Neural progenitor cell (in vitro differentiated cells): ENCODE data around the gene TCTN1. TPM values are rescaled to one million over a fixed set of nuclear protein-coding genes. Genes with fewer than 3 reads are reported as not detected.
"Not testable (repeated sequence)": the region's sequence is repeated elsewhere in the genome, so short reads cannot be mapped to it uniquely, and the experiment has no call there.

Experiments used
- DNase-seq: peaks from one replicate; pipeline ENCODE4 v3.0.0-alpha.2; 2016; ENCODE audit warnings: low spot score
- H2AFZ ChIP-seq: fragments of 200-600 bp; sonication (generic); replicated peaks from 2 replicates; pipeline ENCODE4 v1.6.1; 2016; ENCODE audit warnings: antibody characterized with exemption
- H3F3A ChIP-seq: fragments of 200-600 bp; sonication (generic); 2 replicates; pipeline ENCODE4 v1.6.1; 2016; ENCODE audit warnings: antibody characterized with exemption, low read depth
- H3K27ac ChIP-seq: fragments of 200-600 bp; sonication (generic); 2 replicates; pipeline ENCODE4 v1.5.1; 2016; ENCODE audit warnings: mild to moderate bottlenecking
- H3K27me3 ChIP-seq: fragments of 200-600 bp; sonication (generic); 2 replicates; pipeline ENCODE4 v1.6.1; 2016; ENCODE audit warnings: mild to moderate bottlenecking, moderate library complexity
- H3K36me3 ChIP-seq: fragments of 200-600 bp; sonication (generic); 2 replicates; pipeline ENCODE4 v1.5.1; 2016
- H3K4me1 ChIP-seq: fragments of 200-600 bp; sonication (generic); 2 replicates; pipeline ENCODE4 v1.6.1; 2016; ENCODE audit warnings: mixed run types
- H3K4me2 ChIP-seq: fragments of 200-600 bp; sonication (generic); 2 replicates; pipeline ENCODE4 v1.6.1; 2016
- H3K4me3 ChIP-seq: fragments of 200-600 bp; sonication (generic); 2 replicates; pipeline ENCODE4 v1.5.1; 2016
- H3K79me2 ChIP-seq: fragments of 200-600 bp; sonication (generic); 2 replicates; pipeline ENCODE4 v1.6.1; 2016; ENCODE audit warnings: low read depth
- H3K9ac ChIP-seq: fragments of 200-600 bp; sonication (generic); 2 replicates; pipeline ENCODE4 v1.6.1; 2016
- H3K9me3 ChIP-seq: fragments of 200-600 bp; sonication (generic); 2 replicates; pipeline ENCODE4 v1.5.1; 2016; ENCODE audit warnings: low read depth
- H4K20me1 ChIP-seq: fragments of 200-600 bp; sonication (generic); 2 replicates; pipeline ENCODE4 v1.6.1; 2016; ENCODE audit warnings: low read depth
- H3K27ac Mint-ChIP-seq: 3 replicates; pipeline ENCODE4 v1.8.0; 2021; ENCODE audit warnings: mixed read lengths
- H3K27me3 Mint-ChIP-seq: 2 replicates; pipeline ENCODE4 v1.8.0; 2022; ENCODE audit warnings: low read depth, mild to moderate bottlenecking, inconsistent platforms, moderate library complexity, mixed read lengths; ENCODE audit not compliant: insufficient read depth
- H3K36me3 Mint-ChIP-seq: 3 replicates; pipeline ENCODE4 v1.8.0; 2021; ENCODE audit warnings: mixed read lengths
- H3K4me1 Mint-ChIP-seq: 3 replicates; pipeline ENCODE4 v1.8.0; 2021; ENCODE audit warnings: mixed read lengths
- H3K4me3 Mint-ChIP-seq: 3 replicates; pipeline ENCODE4 v1.8.0; 2021; ENCODE audit warnings: mild to moderate bottlenecking, moderate library complexity, mixed read lengths
- H3K9me3 Mint-ChIP-seq: 3 replicates; pipeline ENCODE4 v1.8.0; 2020; ENCODE audit warnings: mixed read lengths
- EZH2 ChIP-seq: fragments of 200-600 bp; sonication (generic); IDR thresholded peaks from 2 replicates; pipeline ENCODE4 v1.6.1; 2017; ENCODE audit warnings: antibody characterized with exemption, mild to moderate bottlenecking, moderate library complexity
- EZH2phosphoT487 ChIP-seq: fragments of 200-600 bp; sonication (generic); IDR thresholded peaks from 2 replicates; pipeline ENCODE4 v1.6.1; 2017; ENCODE audit warnings: antibody characterized with exemption
- total RNA-seq: library from RNA; depleted of rRNA; stranded (reverse); fragments of >200 nt; gene quantifications from 2 replicates; pipeline ENCODE4 v1.2.3, GENCODE V29; 2015; ENCODE audit warnings: low replicate concordance
- TF ChIP-seq, protein P1 (sequence below): fragments of 200-600 bp; sonication (generic); IDR thresholded peaks from 2 replicates; pipeline ENCODE4 v1.5.1; 2017; ENCODE audit warnings: antibody characterized with exemption, mild to moderate bottlenecking

Gene TCTN1
- total RNA-seq, 1 donor from 2014 or later: 42.7 TPM

GRCh38 chr12:110574044-110574443 is 39.9 kb upstream of the TCTN1 start:
- no peak overlapping the region for H2AFZ ChIP-seq
- Mint-ChIP-seq H3K4me1 (no peaks in the 10 kb centered on the region), H3K27ac (no peak overlapping the region), H3K27me3 (no peaks in the 10 kb centered on the region), H3K4me3 (no peak overlapping the region), H3K36me3 (peaks cover 12% of the 10 kb centered on the region), H3K9me3 (peaks cover 26% of the 10 kb centered on the region)
- TF ChIP-seq, protein P1, sequence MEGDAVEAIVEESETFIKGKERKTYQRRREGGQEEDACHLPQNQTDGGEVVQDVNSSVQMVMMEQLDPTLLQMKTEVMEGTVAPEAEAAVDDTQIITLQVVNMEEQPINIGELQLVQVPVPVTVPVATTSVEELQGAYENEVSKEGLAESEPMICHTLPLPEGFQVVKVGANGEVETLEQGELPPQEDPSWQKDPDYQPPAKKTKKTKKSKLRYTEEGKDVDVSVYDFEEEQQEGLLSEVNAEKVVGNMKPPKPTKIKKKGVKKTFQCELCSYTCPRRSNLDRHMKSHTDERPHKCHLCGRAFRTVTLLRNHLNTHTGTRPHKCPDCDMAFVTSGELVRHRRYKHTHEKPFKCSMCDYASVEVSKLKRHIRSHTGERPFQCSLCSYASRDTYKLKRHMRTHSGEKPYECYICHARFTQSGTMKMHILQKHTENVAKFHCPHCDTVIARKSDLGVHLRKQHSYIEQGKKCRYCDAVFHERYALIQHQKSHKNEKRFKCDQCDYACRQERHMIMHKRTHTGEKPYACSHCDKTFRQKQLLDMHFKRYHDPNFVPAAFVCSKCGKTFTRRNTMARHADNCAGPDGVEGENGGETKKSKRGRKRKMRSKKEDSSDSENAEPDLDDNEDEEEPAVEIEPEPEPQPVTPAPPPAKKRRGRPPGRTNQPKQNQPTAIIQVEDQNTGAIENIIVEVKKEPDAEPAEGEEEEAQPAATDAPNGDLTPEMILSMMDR: no peak
- TF ChIP-seq EZH2phosphoT487 (no peak), EZH2 (no peak)
- DNase-seq: no peak
- no peak overlapping the region for H3K27ac ChIP-seq
- H3K9ac ChIP-seq: no peak overlapping the region
- peaks cover 4% of the 10 kb centered on the region for H3K36me3 ChIP-seq
- no peak overlapping the region for H3K4me3 ChIP-seq
- peaks cover 84% of the 10 kb centered on the region for H3K79me2 ChIP-seq
- peaks cover 16% of the 10 kb centered on the region for H4K20me1 ChIP-seq
- H3K4me1 ChIP-seq: no peaks in the 10 kb centered on the region
- H3K27me3 ChIP-seq: no peaks in the 10 kb centered on the region
- no peaks in the 10 kb centered on the region for H3K9me3 ChIP-seq
- H3K4me2 ChIP-seq: no peak overlapping the region
- no peaks in the 10 kb centered on the region for H3F3A ChIP-seq

DNA sequence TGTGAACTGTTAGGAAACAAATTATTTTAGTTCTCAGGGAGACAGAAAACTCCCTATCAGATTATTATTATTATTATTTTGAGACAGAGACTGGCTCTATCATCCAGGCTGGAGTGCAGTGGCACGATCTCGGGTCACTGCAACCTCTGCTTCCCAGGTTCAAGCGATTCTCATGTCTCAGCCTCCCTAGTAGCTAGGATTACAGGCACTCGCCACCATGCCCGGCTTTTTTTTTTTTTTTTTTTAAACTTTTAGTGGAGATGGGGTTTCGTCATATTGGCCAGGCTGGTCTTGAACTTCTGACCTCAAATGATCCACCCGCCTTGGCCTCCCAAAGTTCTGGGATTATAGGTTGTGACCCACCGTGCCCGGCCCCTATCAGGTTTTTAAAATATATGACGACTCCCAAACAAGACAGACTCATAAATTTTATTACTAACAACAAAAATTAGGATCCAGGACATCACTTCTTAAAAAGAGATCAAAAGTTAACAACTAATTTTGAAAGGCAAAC is 39.2 kb upstream of the TCTN1 start:
- not testable (repeated sequence) for H3K27me3 Mint-ChIP-seq, H3K27ac Mint-ChIP-seq, H3K36me3 ChIP-seq, H3K4me3 ChIP-seq, DNase-seq, H3F3A ChIP-seq, H3K4me2 ChIP-seq, H3K4me1 Mint-ChIP-seq, H3K9me3 ChIP-seq, H3K27ac ChIP-seq, H3K4me1 ChIP-seq, H3K4me3 Mint-ChIP-seq, H2AFZ ChIP-seq, H3K9ac ChIP-seq, H3K27me3 ChIP-seq
- peaks cover 21% of the 10 kb centered on the region for H3K9me3 Mint-ChIP-seq
- H3K79me2 ChIP-seq: peaks cover 84% of the 10 kb centered on the region
- peaks cover 21% of the 10 kb centered on the region for H4K20me1 ChIP-seq
- H3K36me3 Mint-ChIP-seq: peaks cover 16% of the 10 kb centered on the region

- H3K4me3 Mint-ChIP-seq: no peak overlapping the region
- no peak overlapping the region for H3K27ac Mint-ChIP-seq
- Histone ChIP-seq H3K79me2 (peaks cover 89% of the 10 kb centered on the region), H3K4me1 (no peaks in the 10 kb centered on the region), H3K4me2 (no peak overlapping the region), H3K36me3 (no peaks in the 10 kb centered on the region), H3K9ac (no peak overlapping the region), H3K4me3 (no peak overlapping the region), H3K27me3 (no peaks in the 10 kb centered on the region), H2AFZ (no peak overlapping the region), H3F3A (no peaks in the 10 kb centered on the region), H3K27ac (no peak overlapping the region), H3K9me3 (no peaks in the 10 kb centered on the region), H4K20me1 (peaks cover 26% of the 10 kb centered on the region)
- no peaks in the 10 kb centered on the region for H3K27me3 Mint-ChIP-seq
- no peak for TF ChIP-seq EZH2
- TF ChIP-seq, protein P1: no peak
- no peak for TF ChIP-seq EZH2phosphoT487
- no peak for DNase-seq
- H3K4me1 Mint-ChIP-seq: no peaks in the 10 kb centered on the region
- H3K36me3 Mint-ChIP-seq: peaks cover 14% of the 10 kb centered on the region
- peaks cover 19% of the 10 kb centered on the region for H3K9me3 Mint-ChIP-seq
Observed at GRCh38 chr12:110575326-110575725, 38.6 kb upstream of the TCTN1 start.

DNA sequence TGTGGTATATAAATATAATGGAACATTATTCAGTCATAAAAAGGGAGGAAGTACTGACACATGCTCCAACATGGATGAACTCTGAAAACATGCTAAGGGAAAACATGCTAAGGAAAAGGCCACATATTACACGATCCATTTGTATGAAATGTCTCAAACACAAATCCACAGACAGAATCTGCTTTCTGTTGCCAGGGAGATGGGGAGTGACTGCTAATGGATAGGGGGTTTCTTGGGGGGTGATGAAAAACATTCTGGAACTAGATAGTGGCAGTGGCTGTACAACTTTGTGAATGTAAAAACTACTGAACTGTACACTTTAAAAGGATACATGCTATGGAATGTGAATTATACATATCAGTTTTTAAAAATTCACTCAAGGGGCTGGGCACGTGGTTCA is 37.4 kb upstream of the TCTN1 start:
- DNase-seq: no peak
- H3K79me2 ChIP-seq: peaks cover 99% of the 10 kb centered on the region
- no peaks in the 10 kb centered on the region for H3K27me3 Mint-ChIP-seq
- H2AFZ ChIP-seq: no peak overlapping the region
- H3K27me3 ChIP-seq: peaks cover 3% of the 10 kb centered on the region
- H3K9me3 Mint-ChIP-seq: peaks cover 13% of the 10 kb centered on the region
- H3K4me1 ChIP-seq: peaks cover under 1% of the 10 kb centered on the region
- H3K9ac ChIP-seq: no peak overlapping the region
- H3K36me3 Mint-ChIP-seq: peaks cover 15% of the 10 kb centered on the region
- no peak overlapping the region for H3K27ac Mint-ChIP-seq
- no peak for TF ChIP-seq EZH2
- peaks cover 5% of the 10 kb centered on the region for H3K4me1 Mint-ChIP-seq
- no peak overlapping the region for H3K4me2 ChIP-seq
- no peaks in the 10 kb centered on the region for H3K9me3 ChIP-seq
- H3K36me3 ChIP-seq: no peaks in the 10 kb centered on the region
- no peak overlapping the region for H3K4me3 Mint-ChIP-seq
- H3K27ac ChIP-seq: no peak overlapping the region
- peaks cover 38% of the 10 kb centered on the region for H4K20me1 ChIP-seq
- no peaks in the 10 kb centered on the region for H3F3A ChIP-seq
- no peak overlapping the region for H3K4me3 ChIP-seq
